Transverse colon (tissue), 4 donors: ENCODE results near the gene RRP1. TPM values are rescaled to one million over a fixed set of nuclear protein-coding genes. Genes with fewer than 3 reads are reported as not detected.

ENCODE experiments used
- DNase-seq: peaks from one replicate; pipeline ENCODE4 v3.0.0-alpha.2; 2019
- H3K27ac ChIP-seq, 4 donors: fragments of 200-600 bp; sonication (generic); 2 replicates each; pipeline ENCODE4 v1.5.1; 2016 to 2018; ENCODE audit warnings: inconsistent platforms in 4 of 4
- H3K27me3 ChIP-seq: fragments of 200-600 bp; sonication (generic); 2 replicates; pipeline ENCODE4 v1.5.1; 2017; ENCODE audit warnings: inconsistent platforms
- H3K36me3 ChIP-seq, 4 donors: fragments of 200-600 bp; sonication (generic); 2 replicates each; pipeline ENCODE4 v1.5.1; 2017 to 2019; ENCODE audit warnings: inconsistent platforms in 4 of 4
- H3K4me1 ChIP-seq, 4 donors: fragments of 200-600 bp; sonication (generic); 2 replicates each; pipeline ENCODE4 v1.5.1; 2017 to 2020; ENCODE audit warnings: inconsistent platforms in 4 of 4
- H3K4me3 ChIP-seq, 4 donors: fragments of 200-600 bp; sonication (generic); 1 replicate in 1 of 4; 2 replicates in 3 of 4; pipeline versions ENCODE4 v1.5.1 to v1.6.1; 2017 to 2019; ENCODE audit warnings: inconsistent platforms in 4 of 4
- H3K9me3 ChIP-seq, 2 donors: fragments of 200-600 bp; sonication (generic); 2 replicates each; pipeline ENCODE4 v1.5.1; 2017 to 2019; ENCODE audit warnings: inconsistent platforms in 2 of 2
- CTCF ChIP-seq, 5 experiments: fragments of 200-600 bp in 3 of 5; fragments of 450-650 bp in 2 of 5; sonication (generic) in 3 of 5; IDR thresholded peaks; 1 replicate in 2 of 5; 2 replicates in 3 of 5; pipeline ENCODE4 v1.5.1; 2016 to 2017; ENCODE audit warnings: antibody characterized with exemption in 5 of 5, inconsistent platforms in 3 of 5, mild to moderate bottlenecking in 2 of 5, moderate library complexity in 1 of 5
- EP300 ChIP-seq: sonication (generic); formaldehyde crosslinking; IDR thresholded peaks from one replicate; pipeline ENCODE4 v1.6.1; 2017; ENCODE audit warnings: antibody characterized with exemption, low read depth
- POLR2A ChIP-seq: fragments of 450-650 bp; IDR thresholded peaks from one replicate; pipeline ENCODE4 v1.6.1; 2016; ENCODE audit warnings: antibody characterized with exemption, mild to moderate bottlenecking, moderate library complexity
- POLR2AphosphoS5 ChIP-seq, 3 donors: sonication (generic); formaldehyde crosslinking; IDR thresholded peaks; one replicate each; pipeline ENCODE4 v1.6.1; 2016; ENCODE audit warnings: antibody characterized with exemption in 3 of 3
- WGBS, 2 donors: methylation state at CpG; one replicate each; pipeline ENCODE4 v1.1.5; 2018; ENCODE audit warnings: low coverage in 1 of 2; 5-methylcytosine and 5-hydroxymethylcytosine counted together
- in situ Hi-C, 4 donors: fragments of 200-750 bp; cut with MboI; loops; one replicate each; pipeline versions ENCODE4 v1.15.0 to v1.15.1; 2017; ENCODE audit warnings: low sequenced_read_pairs in 3 of 4, low pct_ligation_motif_present in 1 of 4, low pct_unique_long_range_greater_than_20kb in 1 of 4
- intact Hi-C: fragments of 100-400 bp; cut with DNase I; formaldehyde crosslinking; loops from one replicate; pipeline ENCODE4 v1.15.1; 2023; ENCODE audit warnings: low total_unique reads
- total RNA-seq, 4 donors: library from RNA; depleted of rRNA; stranded (reverse); fragments of >200 nt; gene quantifications; one replicate each; pipeline ENCODE4 v1.1.0, GENCODE V29; 2016

The RRP1 gene
- total RNA-seq, 4 donors from 2014 or later: 5.2 to 26.1 (median 11.1) TPM

GRCh38 chr21:43768868-43769167 is 20.6 kb upstream of the RRP1 start:
- Histone ChIP-seq H3K4me1 (peaks cover 13 to 24% (median 16%) of the 10 kb centered on the region in 4 donors), H3K27ac (peak overlapping the region in 2 of 4 donors; percentile 58 to 64), H3K27me3 (no peaks in the 10 kb centered on the region), H3K9me3 (no peaks in the 10 kb centered on the region), H3K36me3 (peaks cover 0 to 6% (median 3%) of the 10 kb centered on the region in 4 donors), H3K4me3 (no peak overlapping the region)
- TF ChIP-seq POLR2A: no peak
- no peak for TF ChIP-seq EP300
- TF ChIP-seq POLR2AphosphoS5 (IDR thresholded peaks at IDR 0.05): no peak
- no peak for TF ChIP-seq CTCF (IDR thresholded peaks at IDR 0.05)
- 72% methylated on average over 7 of the region's 8 CpGs; no CpG with 5 or more reads in 1 of the 2 donors for WGBS, 2 donors
- intact Hi-C loops: no loop called here
- in situ Hi-C loops: no loop called here
- DNase-seq: no peak

- Histone ChIP-seq H3K36me3 (peaks cover 0 to 11% (median 4%) of the 10 kb centered on the region in 4 donors), H3K27ac (no peak overlapping the region), H3K4me1 (peaks cover 13 to 26% (median 16%) of the 10 kb centered on the region in 4 donors), H3K9me3 (no peaks in the 10 kb centered on the region), H3K27me3 (no peaks in the 10 kb centered on the region), H3K4me3 (no peak overlapping the region)
- TF ChIP-seq CTCF (IDR thresholded peaks at IDR 0.05) (no peak), POLR2AphosphoS5 (IDR thresholded peaks at IDR 0.05) (no peak), EP300 (no peak), POLR2A (no peak)
- intact Hi-C loops: no loop called here
- no peak for DNase-seq
- in situ Hi-C loops: no loop called here
- 89 to 96% methylated on average over 5 to 11 of the region's 11 CpGs for WGBS, 2 donors
Observed at GRCh38 chr21:43769325-43769958, 19.9 kb upstream of the RRP1 start.

- Histone ChIP-seq H3K36me3 (peaks cover 0 to 11% (median 4%) of the 10 kb centered on the region in 4 donors), H3K9me3 (no peaks in the 10 kb centered on the region), H3K4me1 (peaks cover 16 to 33% (median 22%) of the 10 kb centered on the region in 4 donors), H3K27ac (no peak overlapping the region), H3K4me3 (no peak overlapping the region), H3K27me3 (no peaks in the 10 kb centered on the region)
- TF ChIP-seq POLR2A (no peak), POLR2AphosphoS5 (IDR thresholded peaks at IDR 0.05) (no peak), EP300 (no peak), CTCF (IDR thresholded peaks at IDR 0.05) (no peak)
- DNase-seq: no peak
- WGBS, 2 donors: 88% methylated on average over 20 of the region's 21 CpGs; no CpG with 5 or more reads in 1 of the 2 donors
- in situ Hi-C loops: no loop called here
- intact Hi-C loops: no loop called here
Observed at GRCh38 chr21:43770066-43770655, 19.2 kb upstream of the RRP1 start.

GRCh38 chr21:43771199-43771675 is 18.1 kb upstream of the RRP1 start:
- no peak for DNase-seq
- no peak for TF ChIP-seq EP300
- no peak for TF ChIP-seq CTCF (IDR thresholded peaks at IDR 0.05)
- no peak for TF ChIP-seq POLR2AphosphoS5 (IDR thresholded peaks at IDR 0.05)
- TF ChIP-seq POLR2A: no peak
- Histone ChIP-seq H3K27me3 (no peaks in the 10 kb centered on the region), H3K4me3 (no peak overlapping the region), H3K36me3 (peaks cover 0 to 11% (median 4%) of the 10 kb centered on the region in 4 donors), H3K9me3 (no peaks in the 10 kb centered on the region), H3K4me1 (peaks cover 19 to 37% (median 25%) of the 10 kb centered on the region in 4 donors), H3K27ac (no peak overlapping the region)
- in situ Hi-C loops (no loop called here), intact Hi-C loops (no loop called here)
- 76% methylated on average over 5 to 13 of the region's 13 CpGs for WGBS, 2 donors
